ENCODE results near the gene EHD1.

EHD1 gene

GRCh38 chr11:64809781-64810241, 68.6 kb downstream of the EHD1 start:
- no peaks in the 10 kb centered on the region for H3K9me3 Mint-ChIP-seq
- DNase-seq (ENCODE audit: low spot score in 2 of 2) (no peak), ATAC-seq (peak; percentile 29)
- peak overlapping the region; percentile 98 for H3K4me3 Mint-ChIP-seq
- H3K27ac Mint-ChIP-seq = peak overlapping the region; percentile 97
- peaks cover 14% of the 10 kb centered on the region for H3K36me3 Mint-ChIP-seq
- peaks cover 43% of the 10 kb centered on the region for H3K4me1 Mint-ChIP-seq

DNA sequence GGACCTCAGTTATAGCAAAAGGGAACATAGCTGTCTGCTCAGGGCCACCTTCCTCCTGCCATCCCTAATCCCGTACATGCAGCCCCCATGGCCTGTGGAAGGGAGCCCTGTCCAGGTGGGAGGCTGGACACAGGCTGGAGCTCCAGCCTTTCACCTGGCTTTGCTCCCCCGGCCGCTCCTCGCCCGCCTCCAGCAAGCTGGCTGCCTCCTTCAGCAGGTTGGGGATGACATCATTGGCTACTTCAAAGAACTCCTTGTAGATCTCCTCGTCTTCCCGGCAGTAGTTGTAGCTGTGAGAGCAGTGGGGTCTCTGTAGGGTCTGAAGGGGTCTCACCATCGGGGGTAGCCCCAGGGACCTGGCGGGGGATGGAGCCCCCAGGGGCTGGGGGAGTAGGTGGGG, 72.9 kb downstream of the EHD1 start:
- Mint-ChIP-seq H3K27ac (no peak overlapping the region), H3K36me3 (peaks cover 26% of the 10 kb centered on the region), H3K4me3 (no peak overlapping the region), H3K9me3 (no peaks in the 10 kb centered on the region), H3K4me1 (peaks cover 46% of the 10 kb centered on the region)
- no peak for DNase-seq (ENCODE audit: low spot score in 2 of 2)
- no peak for ATAC-seq

DNA sequence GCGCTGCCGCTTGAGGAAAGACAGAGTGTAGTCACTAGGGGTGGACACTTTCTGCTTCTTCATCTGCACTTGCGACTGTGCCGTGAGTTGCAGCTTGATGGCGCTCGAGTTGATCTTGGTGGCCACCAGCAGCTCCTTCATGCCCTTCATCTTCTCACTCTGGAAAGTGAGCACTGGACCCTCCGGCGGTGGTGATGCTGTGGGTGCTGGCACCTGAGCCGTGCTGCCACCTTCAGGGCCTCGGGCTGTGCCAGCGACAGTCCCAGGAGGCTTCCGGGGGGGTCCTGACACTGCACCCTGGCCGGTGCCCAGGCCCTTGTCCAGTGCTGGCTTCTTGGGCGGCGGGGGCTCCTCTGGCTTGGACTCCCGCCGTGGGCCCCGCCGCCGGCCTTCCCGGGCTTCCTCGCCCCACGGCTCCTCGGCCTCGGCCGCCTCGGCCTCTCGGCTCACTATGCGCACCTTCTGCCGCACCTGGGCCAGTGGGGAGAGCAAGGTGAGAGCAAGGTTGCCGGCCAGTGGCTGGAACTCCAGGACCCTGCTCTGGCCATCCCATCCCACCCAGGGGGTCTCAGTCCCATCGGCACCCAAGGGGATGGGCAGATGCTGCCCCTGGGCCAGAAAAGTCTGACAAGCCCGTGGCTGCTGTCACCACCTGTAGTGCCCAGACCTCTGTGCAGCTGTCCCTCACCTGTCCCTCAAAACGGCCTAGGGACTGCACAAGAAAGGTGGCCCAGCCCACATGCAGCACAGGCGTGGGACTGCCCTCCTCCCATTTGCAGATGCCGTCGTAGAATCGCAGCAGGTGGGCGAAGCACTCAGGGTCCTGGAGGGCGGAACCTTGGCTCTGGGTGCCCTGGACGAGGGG, 73.8 kb downstream of the EHD1 start:
- ATAC-seq (no peak), DNase-seq (ENCODE audit: low spot score in 2 of 2) (no peak)
- Mint-ChIP-seq H3K4me3 (peak overlapping the region; percentile 85), H3K36me3 (peaks cover 30% of the 10 kb centered on the region), H3K27ac (no peak overlapping the region), H3K4me1 (peaks cover 38% of the 10 kb centered on the region), H3K9me3 (no peaks in the 10 kb centered on the region)

DNA sequence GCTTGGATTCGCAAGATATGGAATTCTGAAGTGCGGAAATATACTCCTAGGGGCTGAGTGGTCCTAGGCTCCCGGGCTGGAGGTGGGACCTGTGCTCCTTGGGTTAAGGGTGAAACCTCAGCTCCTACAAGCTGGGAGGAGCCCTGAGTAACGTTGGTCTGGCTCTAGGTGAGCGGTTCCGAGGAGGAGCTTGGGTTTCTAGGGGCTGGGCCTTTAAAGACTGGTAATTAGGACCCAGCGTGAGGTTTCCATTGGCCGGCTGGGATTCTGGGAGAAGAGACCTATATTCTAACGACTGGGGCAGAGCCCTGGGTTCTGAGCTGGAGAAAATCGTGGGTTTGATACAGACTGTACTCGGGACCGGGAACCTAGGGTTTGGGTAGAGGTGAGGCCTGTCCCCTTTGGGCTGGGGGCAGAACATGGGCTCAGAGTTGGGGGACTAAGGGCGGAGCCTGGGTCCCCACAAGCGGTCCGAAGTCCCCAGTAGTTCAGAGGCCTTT, 74.5 kb downstream of the EHD1 start:
- H3K4me3 Mint-ChIP-seq = peak overlapping the region; percentile 85
- H3K27ac Mint-ChIP-seq = peak overlapping the region; percentile 93
- DNase-seq (ENCODE audit: low spot score in 2 of 2) (no peak), ATAC-seq (no peak)
- peaks cover 34% of the 10 kb centered on the region for H3K4me1 Mint-ChIP-seq
- peaks cover 30% of the 10 kb centered on the region for H3K36me3 Mint-ChIP-seq
- no peaks in the 10 kb centered on the region for H3K9me3 Mint-ChIP-seq

- DNase-seq (ENCODE audit: low spot score in 2 of 2) = peak; percentile 85 to 88
- Mint-ChIP-seq H3K36me3 (peaks cover 30% of the 10 kb centered on the region), H3K9me3 (no peaks in the 10 kb centered on the region), H3K27ac (peak within 1 kb of the TSS; percentile 93), H3K4me3 (peak within 1 kb of the TSS; percentile 85), H3K4me1 (peaks cover 38% of the 10 kb centered on the region)
- ATAC-seq = peak; percentile 90
Observed at GRCh38 chr11:64803158-64803845, 75.1 kb downstream of the EHD1 start, which contains the start of gene MAP4K2. TSS of gene MAP4K2 (minus strand) at chr11:64803214. CDS start at chr11:64803149, 65 bp downstream.

DNA sequence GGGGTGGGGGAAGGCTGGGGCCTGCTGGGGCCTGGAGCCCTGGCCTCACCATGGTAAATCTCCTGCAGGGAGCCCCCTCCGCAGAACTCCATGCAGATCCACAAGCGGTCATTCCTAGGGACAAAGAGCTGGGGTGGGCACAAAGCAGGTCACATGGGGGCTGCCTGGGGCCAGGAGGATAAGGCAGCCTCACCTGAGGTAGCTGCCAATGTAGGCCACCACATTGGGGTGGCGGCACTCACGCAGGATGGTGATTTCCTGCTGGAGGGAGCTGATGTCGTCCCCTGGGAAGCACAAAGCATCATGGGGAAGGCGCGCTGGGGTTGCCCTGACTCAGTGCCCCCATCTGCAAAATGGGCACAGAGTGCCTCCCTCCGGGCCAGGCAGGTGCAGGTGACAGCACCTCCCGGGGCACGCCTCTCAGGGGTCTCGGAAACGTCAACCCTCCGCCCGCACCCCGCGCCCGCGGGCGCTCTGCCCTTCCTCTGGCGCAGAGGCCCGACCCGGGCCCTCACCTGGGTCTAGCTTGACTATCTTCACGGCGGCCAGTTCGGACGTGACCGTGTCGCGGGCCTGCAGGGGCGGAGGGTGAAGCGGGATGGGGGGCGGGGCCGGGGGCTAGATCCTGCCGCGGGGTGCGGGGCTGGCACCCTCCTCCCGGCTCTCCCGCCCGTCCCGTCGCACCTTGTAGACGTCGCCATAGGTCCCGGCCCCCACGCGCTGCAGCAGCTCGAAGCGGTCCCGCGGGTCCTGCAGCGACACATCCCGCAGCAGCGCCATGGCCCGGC, 75.9 kb downstream of the EHD1 start:
- peak overlapping the region; percentile 81 for H3K27ac Mint-ChIP-seq
- DNase-seq (ENCODE audit: low spot score in 2 of 2) (peak in 1 of 2 donors; percentile 50), ATAC-seq (peak; percentile 11)
- no peaks in the 10 kb centered on the region for H3K9me3 Mint-ChIP-seq
- peaks cover 33% of the 10 kb centered on the region for H3K4me1 Mint-ChIP-seq
- peak overlapping the region; percentile 85 for H3K4me3 Mint-ChIP-seq
- peaks cover 37% of the 10 kb centered on the region for H3K36me3 Mint-ChIP-seq
